B cell (primary cell): ENCODE measurements around the gene COL4A6. TPM values are rescaled to one million over a fixed set of nuclear protein-coding genes. Genes with fewer than 3 reads are reported as not detected.

ENCODE experiments used
- ATAC-seq: fragments of 200-7000 bp; cut with Tn5 transposase; one replicate; pipeline ENCODE4 v1.10.0; 2021; ENCODE audit warnings: low read depth, mild to moderate bottlenecking, moderate number of reproducible peaks, moderate library complexity
- CTCF ChIA-PET: fragments of 350-600 bp; sonication (Branson Sonifier 250); formaldehyde crosslinking; loops from one replicate; lab custom pipeline; 2021; ENCODE audit warnings: antibody characterized with exemption, inconsistent platforms; lab: Charles Lee
- POLR2A ChIA-PET: fragments of 350-600 bp; sonication (Branson Sonifier 250); formaldehyde crosslinking; loops from one replicate; lab custom pipeline; 2021; ENCODE audit warnings: antibody characterized with exemption; lab: Charles Lee
- DNase-seq: peaks from one replicate; pipeline ENCODE4 v3.0.0; 2013
- H2AFZ ChIP-seq: 2 replicates; pipeline ENCODE4 v1.6.1; 2012; ENCODE audit warnings: mild to moderate bottlenecking, low read depth, low read length; ENCODE audit not compliant: insufficient read depth, poor library complexity, severe bottlenecking
- H3K27ac ChIP-seq, 2 donors: 1 replicate in 1 of 2; 2 replicates in 1 of 2; pipeline ENCODE4 v1.5.1; 2012 to 2013; ENCODE audit warnings: low read length in 2 of 2, mild to moderate bottlenecking in 2 of 2, moderate library complexity in 1 of 2
- H3K27me3 ChIP-seq, 4 experiments: fragments of 200-600 bp in 1 of 4; sonication (generic) in 1 of 4; replicated peaks in 1 of 4; 1 replicate in 2 of 4; 2 replicates in 2 of 4; pipeline versions ENCODE4 v1.6.1 to v1.7.0; 2013 to 2016; ENCODE audit warnings: low read length in 3 of 4, mild to moderate bottlenecking in 2 of 4, mixed read lengths in 1 of 4, moderate library complexity in 1 of 4; ENCODE audit not compliant: insufficient read depth in 4 of 4, control insufficient read depth in 3 of 4; ENCODE audit errors: control extremely low read depth in 1 of 4
- H3K36me3 ChIP-seq, 2 experiments: replicated peaks in 1 of 2; 1 replicate in 1 of 2; 2 replicates in 1 of 2; pipeline versions ENCODE4 v1.6.1 to v1.7.1; 2013; ENCODE audit warnings: low read length in 1 of 2; ENCODE audit not compliant: insufficient read depth in 2 of 2, control insufficient read depth in 1 of 2; ENCODE audit errors: control extremely low read depth in 1 of 2, extremely low read depth in 1 of 2
- H3K4me1 ChIP-seq, 2 donors: fragments of 200-600 bp in 1 of 2; sonication (generic) in 1 of 2; 1 replicate in 1 of 2; 2 replicates in 1 of 2; pipeline versions ENCODE4 v1.5.1 to v1.6.1; 2013 to 2017; ENCODE audit warnings: low read length in 2 of 2; ENCODE audit not compliant: control insufficient read depth in 2 of 2, insufficient read depth in 2 of 2
- H3K4me2 ChIP-seq: replicated peaks from 2 replicates; pipeline ENCODE3; 2012; ENCODE audit warnings: mild to moderate bottlenecking, low read depth, low read length; ENCODE audit not compliant: poor library complexity, severe bottlenecking
- H3K4me3 ChIP-seq, 5 experiments: fragments of 200-600 bp in 1 of 5; sonication (generic) in 1 of 5; 1 replicate in 3 of 5; 2 replicates in 2 of 5; pipeline versions ENCODE4 v1.5.1 to v1.7.0; 2011 to 2016; ENCODE audit warnings: low read length in 4 of 5, mild to moderate bottlenecking in 4 of 5, low read depth in 2 of 5, control low read depth in 1 of 5, moderate library complexity in 1 of 5; ENCODE audit not compliant: insufficient read depth in 1 of 5; ENCODE audit errors: control extremely low read depth in 1 of 5, extremely low read depth in 1 of 5
- H3K79me2 ChIP-seq: fragments of 200-600 bp; sonication (generic); one replicate; pipeline ENCODE4 v1.6.0; 2016; ENCODE audit warnings: low read length; ENCODE audit not compliant: control insufficient read depth, insufficient read depth
- H3K9ac ChIP-seq: fragments of 200-600 bp; sonication (generic); 2 replicates; pipeline ENCODE4 v1.6.1; 2017; ENCODE audit warnings: mild to moderate bottlenecking, low read length, moderate library complexity
- H3K9me3 ChIP-seq, 3 donors: one replicate each; pipeline versions ENCODE4 v1.6.1 to v1.7.1; 2013; ENCODE audit warnings: low read length in 2 of 3; ENCODE audit not compliant: control insufficient read depth in 2 of 3, insufficient read depth in 1 of 3; ENCODE audit errors: control extremely low read depth in 1 of 3
- H4K20me1 ChIP-seq: 2 replicates; pipeline ENCODE4 v1.6.0; 2012; ENCODE audit warnings: mild to moderate bottlenecking, low read length; ENCODE audit not compliant: insufficient read depth, control insufficient read depth, poor library complexity, severe bottlenecking
- H3K27ac Mint-ChIP-seq: one replicate; pipeline ENCODE4 v1.8.0; 2021; ENCODE audit warnings: mixed read lengths
- H3K27me3 Mint-ChIP-seq: one replicate; pipeline ENCODE4 v1.8.0; 2021; ENCODE audit warnings: mixed read lengths
- H3K4me1 Mint-ChIP-seq: one replicate; pipeline ENCODE4 v1.8.0; 2021; ENCODE audit warnings: mixed read lengths
- H3K4me3 Mint-ChIP-seq: one replicate; pipeline ENCODE4 v1.8.0; 2021; ENCODE audit warnings: mixed read lengths
- H3K9me3 Mint-ChIP-seq: one replicate; pipeline ENCODE4 v1.8.0; 2022; ENCODE audit warnings: mixed read lengths; ENCODE audit not compliant: insufficient read depth
- CTCF ChIP-seq: fragments of 200-600 bp; IDR thresholded peaks from one replicate; pipeline ENCODE4 v1.8.0; 2022; ENCODE audit warnings: antibody characterized with exemption, mild to moderate bottlenecking
- EZH2 ChIP-seq: IDR thresholded peaks from 2 replicates; pipeline ENCODE4 v1.6.1; 2012; ENCODE audit warnings: borderline replicate concordance, low read depth, mild to moderate bottlenecking, moderate library complexity, low read length; ENCODE audit not compliant: insufficient read depth, poor library complexity, severe bottlenecking
- WGBS: methylation state at CpG from one replicate; pipeline ENCODE4 v1.1.5; 2013; ENCODE audit warnings: missing lambda C conversion rate; ENCODE audit not compliant: insufficient coverage; 5-methylcytosine and 5-hydroxymethylcytosine counted together
- intact Hi-C: fragments of 100-400 bp; cut with micrococcal nuclease; formaldehyde crosslinking; loops from one replicate; pipeline ENCODE4 v1.10.0; 2022
- polyA plus RNA-seq: library from polyadenylated mRNA; depleted of rRNA; stranded (reverse); fragments of >200 nt; gene quantifications from 2 replicates; pipeline ENCODE4 v1.2.3, GENCODE V29; 2012
- total RNA-seq, 2 donors: library from RNA; stranded (reverse); fragments of 120-200 nt in 1 of 2; gene quantifications; 1 replicate in 1 of 2; 2 replicates in 1 of 2; pipeline versions ENCODE4 v1.2.3 to v1.2.4, GENCODE V29; 2013 to 2022

Gene COL4A6
- total and polyA plus RNA-seq, 2 donors (not counting 1 experiment from before 2014, with no cell fraction given) = not detected

- Histone ChIP-seq H3K4me2 (no peak overlapping the region), H2AFZ (no peak overlapping the region), H3K4me3 (no peak overlapping the region), H3K27me3 (no peaks in the 10 kb centered on the region), H3K9ac (no peak overlapping the region), H3K79me2 (no peaks in the 10 kb centered on the region), H3K9me3 (no peaks in the 10 kb centered on the region), H3K27ac (no peak overlapping the region), H3K4me1 (no peaks in the 10 kb centered on the region), H4K20me1 (no peaks in the 10 kb centered on the region), H3K36me3 (peaks cover 3 to 27% of the 10 kb centered on the region in 2 experiments)
- intact Hi-C loops = no loop called here
- Mint-ChIP-seq H3K27ac (no peak overlapping the region), H3K4me3 (no peak overlapping the region), H3K9me3 (no peaks in the 10 kb centered on the region), H3K4me1 (no peaks in the 10 kb centered on the region), H3K27me3 (no peaks in the 10 kb centered on the region)
- ATAC-seq (no peak), DNase-seq (no peak)
- WGBS = no CpG with 5 or more reads among the region's 8 CpGs
- ChIA-PET CTCF (no interaction called here), POLR2A (no interaction called here)
- no peak for TF ChIP-seq EZH2
- no peak for TF ChIP-seq CTCF
These were observed 306.2 kb downstream of the COL4A6 start for GRCh38 chrX:108132034-108132433.

- Histone ChIP-seq H3K9me3 (no peaks in the 10 kb centered on the region), H3K36me3 (peaks cover 5 to 29% of the 10 kb centered on the region in 2 experiments), H3K27ac (no peak overlapping the region), H3K4me2 (no peak overlapping the region), H3K4me3 (no peak overlapping the region), H2AFZ (no peak overlapping the region), H3K27me3 (no peaks in the 10 kb centered on the region), H3K79me2 (no peaks in the 10 kb centered on the region), H3K9ac (no peak overlapping the region), H3K4me1 (no peaks in the 10 kb centered on the region), H4K20me1 (no peaks in the 10 kb centered on the region)
- POLR2A ChIA-PET = no interaction called here
- no peak overlapping the region for H3K27ac Mint-ChIP-seq
- DNase-seq (no peak), ATAC-seq (no peak)
- 100% methylated on average over 1 of the region's 2 CpGs for WGBS
- no peak for TF ChIP-seq CTCF
- no peak for TF ChIP-seq EZH2
- no peaks in the 10 kb centered on the region for H3K9me3 Mint-ChIP-seq
- H3K27me3 Mint-ChIP-seq = no peaks in the 10 kb centered on the region
- intact Hi-C loops = no loop called here
- H3K4me3 Mint-ChIP-seq = no peak overlapping the region
- CTCF ChIA-PET = no interaction called here
- no peaks in the 10 kb centered on the region for H3K4me1 Mint-ChIP-seq
These were observed 306.8 kb downstream of the COL4A6 start for GRCh38 chrX:108131471-108131870.
